ENCODE results near the gene OVOL3.
"Not testable (repeated sequence)": the region's sequence is repeated elsewhere in the genome, so short reads cannot be mapped to it uniquely, and the experiment has no call there.

Gene OVOL3

GRCh38 chr19:36115453-36116343 is 4.8 kb downstream of the OVOL3 start, which contains the start of gene TBCB:
TBCB (plus strand) TSS chr19:36115468; CDS start chr19:36115561, 93 bp downstream.
- Histone ChIP-seq H3K4me3 (ENCODE audit: low read length) (peak within 1 kb of the TSS; percentile 91), H3K4me2 (ENCODE audit: low read length) (peak within 1 kb of the TSS; percentile 96), H3K9ac (ENCODE audit: low read depth, low read length) (peak within 1 kb of the TSS; percentile 86), H3K27me3 (ENCODE audit: control insufficient read depth, insufficient read depth, low read length) (no peaks in the 10 kb centered on the region), H3K9me3 (replicated peaks; ENCODE audit: low read length) (no peaks in the 10 kb centered on the region), H3K36me3 (ENCODE audit: insufficient read depth, low read length) (peaks cover 37% of the 10 kb centered on the region), H3K4me1 (ENCODE audit: control insufficient read depth, insufficient read depth, low read length) (peaks cover 25% of the 10 kb centered on the region)

- H3K27me3 ChIP-seq (ENCODE audit: control insufficient read depth, insufficient read depth, low read length) = no peaks in the 10 kb centered on the region
- H3K4me1 ChIP-seq (ENCODE audit: control insufficient read depth, insufficient read depth, low read length) = peaks cover 25% of the 10 kb centered on the region
- no peaks in the 10 kb centered on the region for H3K9me3 ChIP-seq (replicated peaks; ENCODE audit: low read length)
- peak overlapping the region; percentile 91 for H3K4me3 ChIP-seq (ENCODE audit: low read length)
- peaks cover 37% of the 10 kb centered on the region for H3K36me3 ChIP-seq (ENCODE audit: insufficient read depth, low read length)
- peak overlapping the region; percentile 84 for H3K4me2 ChIP-seq (ENCODE audit: low read length)
- H3K9ac ChIP-seq (ENCODE audit: low read depth, low read length) = peak overlapping the region; percentile 82
Observed at GRCh38 chr19:36116344-36116637, 5.3 kb downstream of the OVOL3 start.

- Histone ChIP-seq H3K27me3 (ENCODE audit: control insufficient read depth, insufficient read depth, low read length) (no peaks in the 10 kb centered on the region), H3K36me3 (ENCODE audit: insufficient read depth, low read length) (peaks cover 48% of the 10 kb centered on the region), H3K4me3 (ENCODE audit: low read length) (no peak overlapping the region), H3K4me2 (ENCODE audit: low read length) (no peak overlapping the region), H3K9ac (ENCODE audit: low read depth, low read length) (no peak overlapping the region), H3K9me3 (replicated peaks; ENCODE audit: low read length) (no peaks in the 10 kb centered on the region), H3K4me1 (ENCODE audit: control insufficient read depth, insufficient read depth, low read length) (peaks cover 9% of the 10 kb centered on the region)
Observed at GRCh38 chr19:36120092-36120983, 9.4 kb downstream of the OVOL3 start.

- no peak overlapping the region for H3K4me3 ChIP-seq (ENCODE audit: low read length)
- no peaks in the 10 kb centered on the region for H3K9me3 ChIP-seq (replicated peaks; ENCODE audit: low read length)
- H3K27me3 ChIP-seq (ENCODE audit: control insufficient read depth, insufficient read depth, low read length) = no peaks in the 10 kb centered on the region
- H3K4me1 ChIP-seq (ENCODE audit: control insufficient read depth, insufficient read depth, low read length) = peaks cover 8% of the 10 kb centered on the region
- peaks cover 54% of the 10 kb centered on the region for H3K36me3 ChIP-seq (ENCODE audit: insufficient read depth, low read length)
- H3K4me2 ChIP-seq (ENCODE audit: low read length) = no peak overlapping the region
- H3K9ac ChIP-seq (ENCODE audit: low read depth, low read length) = no peak overlapping the region
Observed at GRCh38 chr19:36120984-36121358, 10.0 kb downstream of the OVOL3 start.

GRCh38 chr19:36121486-36122124 is 10.7 kb downstream of the OVOL3 start:
- H3K9me3 ChIP-seq (replicated peaks; ENCODE audit: low read length) = no peaks in the 10 kb centered on the region
- H3K4me1 ChIP-seq (ENCODE audit: control insufficient read depth, insufficient read depth, low read length) = peaks cover 2% of the 10 kb centered on the region
- no peak overlapping the region for H3K4me3 ChIP-seq (ENCODE audit: low read length)
- H3K36me3 ChIP-seq (ENCODE audit: insufficient read depth, low read length) = peaks cover 52% of the 10 kb centered on the region
- no peak overlapping the region for H3K4me2 ChIP-seq (ENCODE audit: low read length)
- H3K27me3 ChIP-seq (ENCODE audit: control insufficient read depth, insufficient read depth, low read length) = no peaks in the 10 kb centered on the region
- H3K9ac ChIP-seq (ENCODE audit: low read depth, low read length) = no peak overlapping the region

GRCh38 chr19:36125557-36125956 is 14.6 kb downstream of the OVOL3 start:
- Histone ChIP-seq H3K4me3 (ENCODE audit: low read length) (no peak overlapping the region), H3K4me2 (ENCODE audit: low read length) (no peak overlapping the region), H3K9ac (ENCODE audit: low read depth, low read length) (no peak overlapping the region), H3K36me3 (ENCODE audit: insufficient read depth, low read length) (peaks cover 30% of the 10 kb centered on the region), H3K4me1 (ENCODE audit: control insufficient read depth, insufficient read depth, low read length) (peaks cover 12% of the 10 kb centered on the region), H3K9me3 (replicated peaks; ENCODE audit: low read length) (no peaks in the 10 kb centered on the region), H3K27me3 (ENCODE audit: control insufficient read depth, insufficient read depth, low read length) (no peaks in the 10 kb centered on the region)

GRCh38 chr19:36128392-36128736 is 17.4 kb downstream of the OVOL3 start:
- H3K4me3 ChIP-seq (ENCODE audit: low read length) = peak overlapping the region; percentile 68
- H3K4me2 ChIP-seq (ENCODE audit: low read length) = peak overlapping the region; percentile 91
- H3K27me3 ChIP-seq (ENCODE audit: control insufficient read depth, insufficient read depth, low read length) = no peaks in the 10 kb centered on the region
- peak overlapping the region; percentile 83 for H3K9ac ChIP-seq (ENCODE audit: low read depth, low read length)
- H3K9me3 ChIP-seq (replicated peaks; ENCODE audit: low read length) = no peaks in the 10 kb centered on the region
- peaks cover 15% of the 10 kb centered on the region for H3K4me1 ChIP-seq (ENCODE audit: control insufficient read depth, insufficient read depth, low read length)
- H3K36me3 ChIP-seq (ENCODE audit: insufficient read depth, low read length) = peaks cover 17% of the 10 kb centered on the region

- H3K9me3 ChIP-seq (replicated peaks; ENCODE audit: low read length); H3K4me3 ChIP-seq (ENCODE audit: low read length); H3K36me3 ChIP-seq (ENCODE audit: insufficient read depth, low read length); H3K27me3 ChIP-seq (ENCODE audit: control insufficient read depth, insufficient read depth, low read length); H3K4me2 ChIP-seq (ENCODE audit: low read length); H3K9ac ChIP-seq (ENCODE audit: low read depth, low read length): not testable (repeated sequence)
- H3K4me1 ChIP-seq (ENCODE audit: control insufficient read depth, insufficient read depth, low read length) = peaks cover 20% of the 10 kb centered on the region
Observed at GRCh38 chr19:36131221-36131620, 20.3 kb downstream of the OVOL3 start.

- H3K9me3 ChIP-seq (replicated peaks; ENCODE audit: low read length); H3K4me3 ChIP-seq (ENCODE audit: low read length); H3K9ac ChIP-seq (ENCODE audit: low read depth, low read length); H3K36me3 ChIP-seq (ENCODE audit: insufficient read depth, low read length); H3K4me2 ChIP-seq (ENCODE audit: low read length); H3K27me3 ChIP-seq (ENCODE audit: control insufficient read depth, insufficient read depth, low read length): not testable (repeated sequence)
- H3K4me1 ChIP-seq (ENCODE audit: control insufficient read depth, insufficient read depth, low read length) = peaks cover 28% of the 10 kb centered on the region
Observed at GRCh38 chr19:36134867-36135266, 23.9 kb downstream of the OVOL3 start.

- Histone ChIP-seq H3K9ac (ENCODE audit: low read depth, low read length) (peak overlapping the region; percentile 66), H3K27me3 (ENCODE audit: control insufficient read depth, insufficient read depth, low read length) (no peaks in the 10 kb centered on the region), H3K4me1 (ENCODE audit: control insufficient read depth, insufficient read depth, low read length) (peaks cover 37% of the 10 kb centered on the region), H3K9me3 (replicated peaks; ENCODE audit: low read length) (no peaks in the 10 kb centered on the region), H3K36me3 (ENCODE audit: insufficient read depth, low read length) (peaks cover 12% of the 10 kb centered on the region), H3K4me3 (ENCODE audit: low read length) (peak overlapping the region; percentile 48), H3K4me2 (ENCODE audit: low read length) (peak overlapping the region; percentile 80)
Observed at GRCh38 chr19:36136964-36137686, 26.2 kb downstream of the OVOL3 start.

- peak overlapping the region; percentile 100 for H3K4me2 ChIP-seq (ENCODE audit: low read length)
- no peaks in the 10 kb centered on the region for H3K9me3 ChIP-seq (replicated peaks; ENCODE audit: low read length)
- H3K36me3 ChIP-seq (ENCODE audit: insufficient read depth, low read length) = peaks cover 25% of the 10 kb centered on the region
- H3K4me3 ChIP-seq (ENCODE audit: low read length) = peak overlapping the region; percentile 100
- peak overlapping the region; percentile 100 for H3K9ac ChIP-seq (ENCODE audit: low read depth, low read length)
- no peaks in the 10 kb centered on the region for H3K27me3 ChIP-seq (ENCODE audit: control insufficient read depth, insufficient read depth, low read length)
- H3K4me1 ChIP-seq (ENCODE audit: control insufficient read depth, insufficient read depth, low read length) = peaks cover 33% of the 10 kb centered on the region
Observed at GRCh38 chr19:36139120-36139472, 28.2 kb downstream of the OVOL3 start.

Measured in skeletal muscle satellite cell (primary cell).